Fibroblast of skin of left biceps (primary cell): ENCODE measurements around the gene TRAF4.
"Not testable (repeated sequence)": the region's sequence is repeated elsewhere in the genome, so short reads cannot be mapped to it uniquely, and the experiment has no call there.

ENCODE experiments used
- DNase-seq, 2 experiments: peaks; one replicate each; pipeline ENCODE4 v3.0.0-alpha.2; 2013; ENCODE audit warnings: low read depth in 2 of 2

Gene TRAF4

DNA sequence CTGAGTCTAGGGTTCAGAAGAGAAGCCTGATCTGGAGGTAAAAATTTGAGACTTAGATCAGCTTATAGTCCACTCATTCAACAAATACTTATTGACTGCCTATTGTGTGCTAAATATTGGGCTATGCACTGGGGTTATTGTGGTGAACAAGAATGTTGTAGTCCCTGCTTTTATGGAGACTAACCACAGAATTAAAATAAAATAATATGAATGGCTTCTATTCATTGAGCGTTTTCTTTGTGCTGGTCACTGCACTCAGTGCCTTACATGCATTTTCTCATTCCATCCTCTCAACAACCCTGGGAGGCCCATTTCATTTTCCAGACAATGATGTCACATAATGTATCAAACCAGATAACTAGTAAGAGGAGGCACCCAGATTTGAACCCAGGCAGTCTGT, 10.5 kb upstream of the TRAF4 start:
- DNase-seq, result no peak

DNA sequence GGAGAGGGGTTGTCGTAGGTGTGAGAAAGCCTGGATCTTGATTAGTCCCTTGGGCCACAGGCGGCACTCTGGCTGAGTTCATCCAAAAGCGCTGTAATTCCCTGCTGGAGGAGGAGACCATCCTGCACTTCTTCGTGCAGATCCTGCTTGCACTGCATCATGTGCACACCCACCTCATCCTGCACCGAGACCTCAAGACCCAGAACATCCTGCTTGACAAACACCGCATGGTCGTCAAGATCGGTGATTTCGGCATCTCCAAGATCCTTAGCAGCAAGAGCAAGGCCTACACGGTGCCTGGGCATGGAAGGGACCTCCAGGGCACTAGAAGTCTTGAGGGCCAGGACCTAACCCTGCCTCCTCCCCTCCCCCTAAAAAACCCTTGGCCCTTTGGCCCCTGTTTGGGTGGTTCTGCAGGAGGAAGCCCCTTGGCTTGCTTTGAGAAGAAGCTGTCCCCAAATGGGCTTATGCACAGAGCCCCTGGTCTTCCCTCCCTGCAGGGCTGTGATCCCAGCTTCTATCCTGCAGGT, 9.0 kb upstream of the TRAF4 start:
- no peak for DNase-seq

DNA sequence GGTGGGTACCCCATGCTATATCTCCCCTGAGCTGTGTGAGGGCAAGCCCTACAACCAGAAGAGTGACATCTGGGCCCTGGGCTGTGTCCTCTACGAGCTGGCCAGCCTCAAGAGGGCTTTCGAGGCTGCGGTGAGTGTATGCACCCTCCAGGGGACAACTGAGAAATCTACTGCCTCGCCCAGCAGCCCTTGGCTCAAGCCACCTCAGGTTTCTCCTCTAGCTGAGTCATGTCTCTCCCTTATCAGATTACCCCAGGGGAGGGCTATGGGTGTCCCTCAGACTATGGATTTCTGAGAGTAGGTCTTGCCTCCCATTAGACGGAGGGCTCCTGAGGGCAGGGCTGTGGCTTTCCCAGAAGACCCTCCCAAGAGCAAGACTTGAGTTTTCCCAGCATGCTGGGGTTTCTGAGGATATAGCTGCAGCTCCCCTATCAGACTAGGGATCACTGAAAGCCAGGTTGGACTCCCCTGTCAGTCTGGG, 8.5 kb upstream of the TRAF4 start:
- no peak for DNase-seq

DNA sequence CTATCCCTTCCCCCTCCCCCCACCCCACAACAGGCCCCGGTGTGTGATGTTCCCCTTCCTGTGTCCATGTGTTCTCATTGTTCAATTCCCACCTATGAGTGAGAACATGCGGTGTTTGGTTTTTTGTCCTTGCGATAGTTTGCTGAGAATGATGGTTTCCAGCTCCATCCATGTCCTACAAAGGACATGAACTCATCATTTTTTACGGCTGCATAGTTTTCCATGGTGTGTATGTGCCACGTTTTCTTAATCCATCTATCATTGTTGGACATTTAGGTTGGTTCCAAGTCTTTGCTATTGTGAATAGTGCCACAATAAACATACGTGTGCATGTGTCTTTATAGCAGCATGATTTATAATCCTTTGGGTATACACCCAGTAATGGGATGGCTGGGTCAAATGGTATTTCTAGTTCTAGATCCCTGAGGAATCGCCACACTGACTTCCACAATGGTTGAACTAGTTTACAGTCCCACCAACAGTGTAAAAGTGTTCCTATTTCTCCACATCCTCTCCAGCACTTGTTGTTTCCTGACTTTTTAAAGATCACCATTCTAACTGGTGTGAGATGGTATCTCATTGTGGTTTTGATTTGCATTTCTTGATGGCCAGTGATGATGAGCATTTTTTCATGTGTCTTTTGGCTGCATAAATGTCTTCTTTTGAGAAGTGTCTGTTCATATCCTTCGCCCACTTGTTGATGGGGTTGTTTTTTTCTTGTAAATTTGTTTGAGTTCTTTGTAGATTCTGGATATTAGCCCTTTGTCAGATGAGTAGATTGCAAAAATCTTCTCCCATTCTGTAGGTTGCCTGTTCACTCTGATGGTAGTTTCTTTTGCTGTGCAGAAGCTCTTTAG, 7.7 kb upstream of the TRAF4 start:
- DNase-seq, result not testable (repeated sequence)

DNA sequence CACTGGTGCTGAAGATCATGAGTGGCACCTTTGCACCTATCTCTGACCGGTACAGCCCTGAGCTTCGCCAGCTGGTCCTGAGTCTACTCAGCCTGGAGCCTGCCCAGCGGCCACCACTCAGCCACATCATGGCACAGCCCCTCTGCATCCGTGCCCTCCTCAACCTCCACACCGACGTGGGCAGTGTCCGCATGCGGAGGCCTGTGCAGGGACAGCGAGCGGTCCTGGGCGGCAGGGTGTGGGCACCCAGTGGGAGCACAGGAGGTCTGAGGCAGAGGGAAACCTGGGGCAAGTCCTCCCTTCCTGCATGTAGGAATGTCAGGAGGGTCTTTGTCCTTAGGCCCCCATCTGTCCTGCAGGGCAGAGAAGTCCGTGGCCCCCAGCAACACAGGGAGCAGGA, 6.5 kb upstream of the TRAF4 start:
- DNase-seq, result no peak

DNA sequence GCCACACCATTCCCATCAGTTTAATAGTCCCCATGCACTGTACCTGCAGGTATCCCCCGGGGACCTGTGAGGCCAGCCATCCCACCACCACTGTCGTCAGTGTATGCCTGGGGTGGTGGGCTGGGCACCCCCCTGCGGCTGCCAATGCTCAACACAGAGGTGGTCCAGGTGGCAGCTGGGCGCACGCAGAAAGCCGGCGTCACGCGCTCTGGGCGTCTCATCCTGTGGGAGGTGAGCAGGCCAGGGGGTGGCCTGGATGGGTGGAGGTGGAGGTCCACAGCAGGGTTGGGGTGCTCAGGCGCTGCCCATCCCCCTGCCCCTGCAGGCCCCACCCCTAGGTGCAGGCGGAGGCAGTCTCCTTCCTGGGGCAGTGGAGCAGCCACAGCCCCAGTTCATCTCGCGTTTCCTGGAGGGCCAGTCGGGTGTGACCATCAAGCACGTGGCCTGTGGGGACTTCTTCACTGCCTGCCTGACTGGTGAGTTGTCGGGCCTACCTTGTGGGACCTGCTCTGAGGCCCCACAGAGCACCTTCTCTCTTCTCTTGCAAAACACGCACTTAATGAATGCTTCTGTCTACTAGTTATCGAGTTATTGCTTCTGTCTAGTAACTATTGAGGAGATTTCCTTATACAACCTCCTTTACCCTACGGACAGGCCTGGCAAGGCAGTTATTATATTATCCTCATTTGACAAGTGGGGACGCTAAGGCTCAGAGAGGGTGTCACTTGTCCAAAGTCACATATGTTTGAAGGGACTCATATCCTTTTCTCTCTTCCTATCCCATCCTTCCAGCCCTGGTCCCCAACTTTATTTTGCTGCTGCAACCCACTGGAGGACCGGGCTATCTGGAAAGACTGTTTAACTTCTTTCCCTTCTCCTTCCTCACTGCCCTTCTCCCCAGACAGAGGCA, 5.8 kb upstream of the TRAF4 start:
- DNase-seq, result no peak

DNA sequence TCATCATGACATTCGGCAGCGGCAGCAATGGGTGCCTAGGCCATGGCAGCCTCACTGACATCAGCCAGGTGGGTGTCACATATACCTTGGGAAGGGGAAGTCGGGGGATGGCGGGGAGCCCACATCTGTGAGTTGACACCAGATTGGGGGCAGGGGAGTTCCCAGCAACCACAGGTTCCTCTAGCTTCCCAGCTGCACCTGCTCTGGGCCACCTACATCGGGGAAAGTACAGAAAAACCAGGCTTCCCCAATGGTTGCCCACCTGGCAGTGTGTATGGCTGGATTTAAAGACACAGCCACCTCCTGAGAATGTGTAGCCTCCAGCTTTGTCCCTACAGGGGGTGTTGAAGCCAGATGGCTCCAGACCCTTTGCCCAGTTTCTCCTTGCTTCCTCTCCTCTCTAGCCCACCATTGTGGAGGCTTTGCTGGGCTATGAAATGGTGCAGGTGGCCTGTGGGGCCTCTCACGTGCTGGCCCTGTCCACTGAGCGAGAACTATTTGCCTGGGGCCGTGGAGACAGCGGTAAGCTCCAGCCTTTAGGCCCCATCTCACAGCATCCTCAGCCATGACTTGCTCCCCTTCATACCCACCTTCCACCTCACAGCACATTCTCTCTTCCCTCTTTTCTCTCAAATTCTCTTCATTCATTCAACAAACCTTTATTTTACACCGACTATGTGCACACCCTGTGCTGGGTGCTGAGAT, 5.0 kb upstream of the TRAF4 start:
- no peak for DNase-seq

DNA sequence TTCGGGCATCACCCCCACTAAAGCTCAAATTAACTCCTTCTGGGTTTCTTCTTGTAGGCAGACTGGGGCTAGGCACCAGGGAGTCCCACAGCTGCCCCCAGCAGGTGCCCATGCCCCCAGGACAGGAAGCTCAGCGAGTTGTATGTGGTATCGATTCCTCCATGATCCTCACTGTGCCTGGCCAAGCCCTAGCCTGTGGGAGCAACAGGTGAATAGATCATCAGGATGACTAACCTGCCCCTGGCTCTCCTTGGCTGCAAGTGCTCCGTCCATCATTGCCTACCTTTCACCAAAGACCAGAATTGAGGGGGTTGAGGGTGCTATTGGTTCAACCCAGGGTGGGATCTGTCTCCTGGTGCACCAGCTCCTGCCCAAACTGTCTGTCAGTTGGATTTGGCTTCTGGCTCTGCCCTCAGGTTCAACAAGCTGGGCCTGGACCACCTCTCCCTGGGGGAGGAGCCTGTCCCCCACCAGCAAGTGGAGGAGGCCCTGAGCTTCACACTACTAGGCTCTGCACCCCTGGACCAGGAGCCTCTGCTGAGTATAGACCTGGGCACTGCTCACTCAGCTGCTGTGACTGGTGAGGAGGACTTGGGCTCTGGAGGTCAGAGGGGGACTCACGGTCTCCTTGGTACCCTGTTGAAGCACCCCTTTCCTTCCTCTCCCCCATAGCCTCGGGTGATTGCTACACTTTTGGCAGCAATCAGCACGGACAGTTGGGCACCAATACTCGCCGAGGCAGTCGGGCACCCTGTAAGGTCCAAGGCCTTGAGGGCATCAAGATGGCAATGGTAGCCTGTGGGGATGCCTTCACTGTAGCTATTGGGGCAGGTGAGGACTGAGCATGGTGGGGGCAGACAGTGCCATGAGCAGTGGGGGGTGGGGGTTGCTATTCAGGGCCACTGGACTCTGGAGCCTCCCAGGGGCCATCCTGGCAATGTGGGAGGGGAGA, 3.1 kb upstream of the TRAF4 start:
- no peak for DNase-seq

DNA sequence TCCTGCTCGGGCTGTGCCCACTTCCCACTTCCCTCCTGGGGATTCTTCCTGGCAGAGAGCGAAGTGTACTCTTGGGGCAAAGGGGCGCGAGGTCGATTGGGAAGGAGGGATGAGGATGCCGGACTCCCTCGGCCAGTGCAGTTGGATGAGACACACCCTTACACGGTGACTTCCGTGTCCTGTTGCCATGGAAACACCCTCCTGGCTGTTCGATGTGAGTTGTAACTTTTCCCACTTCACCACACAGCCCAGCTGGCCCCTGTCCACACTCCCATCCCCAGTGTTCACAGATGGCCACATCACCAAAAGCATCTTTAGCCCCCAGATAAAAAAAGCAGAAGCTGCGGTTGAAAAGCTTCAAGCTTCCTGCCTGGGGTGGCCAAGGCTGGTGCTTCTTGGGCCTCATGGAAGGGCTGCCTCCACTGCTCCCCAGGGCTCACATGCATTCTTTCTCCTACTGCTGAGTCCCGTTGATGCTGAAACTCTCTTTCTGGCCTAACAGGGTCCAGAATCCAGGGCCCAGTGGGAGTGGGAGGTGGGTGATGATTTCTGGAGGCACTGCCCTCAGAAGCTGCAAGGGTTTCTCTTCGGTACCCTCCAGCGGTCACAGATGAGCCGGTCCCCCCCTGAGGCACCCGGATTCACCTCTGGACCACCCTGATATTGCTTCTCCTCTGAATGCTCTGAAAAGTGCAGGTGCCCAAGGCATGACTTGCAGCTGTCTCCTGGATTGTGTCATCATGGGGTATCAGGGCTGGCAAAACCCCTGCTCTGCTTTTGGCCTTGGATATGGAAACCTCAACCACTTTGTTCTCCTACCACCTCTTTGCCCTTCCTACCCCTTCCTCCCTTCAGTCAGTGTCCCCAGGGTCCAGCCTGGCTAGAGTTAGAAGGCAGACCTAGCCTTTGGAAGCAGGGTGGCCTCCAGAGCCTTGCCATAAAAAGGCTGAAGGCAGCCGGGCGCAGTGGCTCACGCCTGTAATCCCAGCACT, 2.2 kb upstream of the TRAF4 start:
- no peak for DNase-seq

DNA sequence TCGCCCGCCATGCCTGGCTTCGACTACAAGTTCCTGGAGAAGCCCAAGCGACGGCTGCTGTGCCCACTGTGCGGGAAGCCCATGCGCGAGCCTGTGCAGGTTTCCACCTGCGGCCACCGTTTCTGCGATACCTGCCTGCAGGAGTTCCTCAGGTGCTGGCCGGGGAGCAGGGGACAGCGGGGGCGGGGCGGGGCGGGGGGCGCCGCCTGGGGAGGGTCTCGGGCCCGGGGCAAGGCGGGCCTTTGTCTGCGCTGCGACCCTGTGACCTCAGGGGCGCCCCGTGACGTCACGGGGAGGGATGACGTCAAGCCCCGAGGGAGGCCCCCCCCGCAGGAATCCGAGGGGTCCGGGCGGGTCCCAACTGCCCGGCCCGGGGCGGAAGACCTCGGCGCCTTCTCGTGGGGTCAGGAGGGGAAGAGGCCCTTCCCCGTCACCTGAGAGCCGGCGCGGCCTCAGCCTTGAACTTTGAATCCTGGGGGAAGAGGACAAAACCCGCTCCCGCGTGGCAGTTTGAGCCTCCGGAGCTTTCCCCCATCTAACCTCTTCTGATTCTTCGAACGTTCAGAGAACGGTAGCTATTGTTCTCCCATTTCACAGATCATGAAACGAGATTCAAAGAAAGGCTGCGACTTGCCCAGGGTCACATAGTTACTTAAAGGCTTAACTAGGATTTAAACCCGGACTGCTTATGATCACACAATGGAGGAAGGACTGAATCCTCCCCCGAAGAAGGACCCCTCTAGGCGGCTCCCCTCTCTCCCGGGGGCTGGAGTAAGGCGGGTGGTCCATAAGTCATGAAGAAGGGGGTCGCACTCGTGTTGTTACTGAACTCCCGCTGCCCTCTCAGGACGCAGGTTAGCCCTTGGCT, 527 bp downstream of the TRAF4 start:
- DNase-seq, result no peak

DNA sequence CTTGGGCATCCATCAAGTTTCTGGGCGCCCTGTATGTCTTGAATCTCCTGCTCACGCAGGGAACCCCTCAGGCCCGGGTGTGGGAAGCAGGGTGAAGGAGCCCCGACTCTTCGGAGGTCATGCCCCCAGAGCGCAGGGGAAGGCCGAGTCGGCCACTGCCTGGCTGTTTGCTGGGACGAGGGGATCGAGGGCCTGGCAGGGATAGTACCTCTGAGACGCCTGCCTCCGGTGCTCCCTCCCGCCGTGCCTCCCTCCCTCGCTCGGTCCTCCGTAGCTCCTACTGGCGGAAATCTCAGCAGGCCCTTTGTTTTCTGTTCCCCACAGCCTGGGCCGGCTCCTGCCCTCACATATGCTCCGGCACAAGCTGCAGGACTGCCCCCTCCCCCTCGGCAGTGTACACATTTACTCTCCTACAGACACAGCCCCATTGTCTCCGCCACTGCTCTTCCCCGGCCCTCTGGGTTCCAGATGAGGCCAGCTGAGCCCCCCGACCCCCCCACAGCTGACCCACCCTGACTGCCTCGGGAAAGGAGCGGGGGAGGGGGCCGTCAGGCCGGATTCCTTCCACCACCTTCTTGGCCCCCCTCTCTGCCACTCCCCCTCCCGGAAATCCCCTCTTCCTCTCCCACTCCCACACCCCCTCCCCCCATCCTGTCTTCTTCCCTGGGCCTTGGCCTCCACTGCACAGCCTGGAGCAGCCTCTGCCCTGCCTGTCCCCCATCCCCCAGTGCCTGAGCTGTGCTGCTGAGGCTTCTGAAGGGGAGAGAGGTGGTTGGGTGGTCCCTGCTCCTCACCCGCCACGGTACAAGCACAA, 1.4 kb downstream of the TRAF4 start:
- DNase-seq, result no peak

DNA sequence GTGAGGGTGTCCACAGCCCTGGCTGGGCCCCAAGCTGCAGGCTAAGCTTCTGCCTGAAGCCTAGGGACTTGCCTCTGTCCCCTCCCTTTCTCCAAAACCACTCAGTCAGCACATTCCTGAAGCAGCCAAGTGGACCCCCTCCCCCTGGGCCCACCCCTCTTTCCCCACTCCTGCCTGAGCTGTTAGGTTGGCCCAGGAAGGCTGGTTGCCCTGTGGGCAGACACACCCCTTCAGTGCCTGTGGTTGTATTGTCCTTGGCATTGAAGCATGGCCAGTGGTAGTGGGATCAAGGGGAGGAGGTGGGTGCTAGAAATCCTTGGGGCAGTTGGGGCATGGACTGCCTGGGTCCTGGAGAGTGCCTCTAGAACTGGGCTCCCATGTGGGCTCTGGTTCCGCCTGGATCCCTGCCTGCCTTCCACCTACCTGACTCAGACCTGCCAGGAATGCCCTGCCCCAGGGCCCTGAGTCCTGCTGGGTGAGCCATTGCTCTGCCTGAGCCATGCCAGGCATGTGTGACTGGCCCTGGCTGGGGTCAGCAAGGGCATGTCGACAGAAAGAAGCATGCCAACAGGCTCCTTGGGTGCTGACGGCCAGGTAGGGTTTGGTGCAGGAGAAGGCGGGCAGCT, 2.1 kb downstream of the TRAF4 start:
- no peak for DNase-seq

DNA sequence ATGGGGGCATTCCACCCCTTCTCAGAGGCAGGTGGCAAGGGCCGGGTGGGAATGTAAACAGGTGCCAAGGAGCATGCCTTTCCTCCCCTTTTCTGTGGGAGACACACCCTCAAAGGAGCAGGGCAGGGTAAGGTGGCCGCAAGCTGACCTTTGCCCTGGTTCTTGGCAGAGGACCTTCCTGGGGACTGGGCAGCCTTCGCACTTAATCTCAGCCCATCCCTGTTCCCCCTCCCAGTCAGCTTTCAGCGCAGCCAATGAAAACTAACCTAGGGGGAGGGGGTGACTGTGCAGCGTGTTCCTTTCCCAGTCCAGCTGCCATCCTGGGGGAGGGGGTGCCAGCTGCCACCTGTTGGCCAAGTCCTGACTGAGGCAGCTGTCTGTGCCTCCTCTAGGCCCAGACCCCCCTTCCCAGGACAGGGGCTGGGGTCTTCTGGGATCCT, 2.8 kb downstream of the TRAF4 start:
- no peak for DNase-seq

DNA sequence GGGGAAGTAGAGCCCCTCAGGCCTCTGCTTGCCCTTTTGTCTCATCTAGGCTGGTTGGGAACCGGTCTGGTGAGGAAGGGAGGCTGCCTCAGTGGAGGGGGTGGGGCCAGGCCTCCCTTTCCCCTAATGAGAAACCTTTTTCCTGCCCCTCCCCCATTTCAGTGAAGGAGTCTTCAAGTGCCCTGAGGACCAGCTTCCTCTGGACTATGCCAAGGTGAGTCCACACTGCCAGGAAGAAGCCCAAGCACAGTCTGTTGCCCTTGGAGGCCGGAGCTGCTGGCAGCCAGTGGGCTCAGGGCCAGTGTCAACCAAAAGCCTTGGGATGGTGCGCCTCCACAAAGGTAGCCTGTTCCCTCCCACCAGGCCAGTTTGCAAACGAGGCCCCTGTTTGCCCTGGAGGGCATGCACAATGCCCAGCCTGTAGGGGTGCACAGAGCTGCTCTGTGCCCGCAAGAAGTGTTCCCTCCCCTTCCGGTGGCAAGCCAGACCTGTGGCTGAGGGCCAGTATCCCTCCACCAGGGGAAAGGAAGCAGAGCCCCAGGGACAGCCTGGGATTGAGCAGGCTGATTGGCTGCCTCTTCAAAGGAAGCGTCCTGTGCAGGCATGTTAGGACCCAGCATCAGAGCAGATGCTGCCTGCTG, 3.4 kb downstream of the TRAF4 start:
- DNase-seq, result no peak

DNA sequence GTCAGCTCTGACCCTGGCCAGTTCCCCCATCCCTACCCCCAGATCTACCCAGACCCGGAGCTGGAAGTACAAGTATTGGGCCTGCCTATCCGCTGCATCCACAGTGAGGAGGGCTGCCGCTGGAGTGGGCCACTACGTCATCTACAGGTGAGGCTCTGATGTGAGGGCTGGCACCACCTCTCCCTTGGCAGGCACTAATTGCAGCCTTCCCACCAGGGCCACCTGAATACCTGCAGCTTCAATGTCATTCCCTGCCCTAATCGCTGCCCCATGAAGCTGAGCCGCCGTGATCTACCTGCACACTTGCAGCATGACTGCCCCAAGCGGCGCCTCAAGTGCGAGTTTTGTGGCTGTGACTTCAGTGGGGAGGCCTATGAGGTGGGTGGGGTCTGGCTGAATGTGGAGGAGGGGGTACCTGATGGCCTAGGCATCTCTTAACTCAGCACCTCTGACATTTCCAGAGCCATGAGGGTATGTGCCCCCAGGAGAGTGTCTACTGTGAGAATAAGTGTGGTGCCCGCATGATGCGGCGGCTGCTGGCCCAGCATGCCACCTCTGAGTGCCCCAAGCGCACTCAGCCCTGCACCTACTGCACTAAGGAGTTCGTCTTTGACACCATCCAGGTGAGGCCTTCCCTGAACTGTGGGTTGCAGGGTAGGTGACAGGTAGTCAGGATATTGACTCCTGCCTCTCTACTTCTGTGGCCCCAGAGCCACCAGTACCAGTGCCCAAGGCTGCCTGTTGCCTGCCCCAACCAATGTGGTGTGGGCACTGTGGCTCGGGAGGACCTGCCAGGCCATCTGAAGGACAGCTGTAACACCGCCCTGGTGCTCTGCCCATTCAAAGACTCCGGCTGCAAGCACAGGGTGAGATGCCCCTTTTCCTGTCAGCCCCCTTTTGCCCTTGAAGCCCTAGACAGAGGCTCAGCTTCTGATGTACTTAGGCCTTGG, 4.3 kb downstream of the TRAF4 start:
- DNase-seq, result no peak
